Natural killer cell (primary cell): ENCODE measurements around the gene CDH23. TPM values are rescaled to one million over a fixed set of nuclear protein-coding genes. Genes with fewer than 3 reads are reported as not detected.

Experiments
- ATAC-seq, 3 donors: fragments of 150-1000 bp in 2 of 3; fragments of 200-7000 bp in 1 of 3; cut with Tn5 transposase; 1 replicate in 1 of 3; 2 replicates in 2 of 3; pipeline ENCODE4 v1.10.0; 2021; ENCODE audit warnings: mild to moderate bottlenecking in 2 of 3, moderate library complexity in 2 of 3
- DNase-seq, 2 donors: peaks; one replicate each; pipeline versions ENCODE4 v3.0.0 to v3.0.0-alpha.2; 2013 to 2021; ENCODE audit warnings: mixed read lengths in 1 of 2
- H3K27ac ChIP-seq: one replicate; pipeline ENCODE4 v1.5.1; 2013; ENCODE audit warnings: mild to moderate bottlenecking, low read length
- H3K27me3 ChIP-seq: one replicate; pipeline ENCODE4 v1.6.1; 2013; ENCODE audit warnings: low read length; ENCODE audit not compliant: control insufficient read depth, insufficient read depth
- H3K36me3 ChIP-seq: one replicate; pipeline ENCODE4 v1.6.1; 2013; ENCODE audit warnings: low read length; ENCODE audit not compliant: control insufficient read depth, insufficient read depth
- H3K4me1 ChIP-seq: one replicate; pipeline ENCODE4 v1.6.1; 2013; ENCODE audit warnings: low read length; ENCODE audit not compliant: control insufficient read depth, insufficient read depth
- H3K4me3 ChIP-seq: one replicate; pipeline ENCODE4 v1.5.1; 2013; ENCODE audit warnings: low read length
- H3K9me3 ChIP-seq: one replicate; pipeline ENCODE4 v1.6.1; 2013; ENCODE audit warnings: low read length; ENCODE audit not compliant: control insufficient read depth, insufficient read depth
- H3K27ac Mint-ChIP-seq, 2 donors: one replicate each; pipeline ENCODE4 v1.8.0; 2022; ENCODE audit warnings: mild to moderate bottlenecking in 2 of 2, mixed read lengths in 2 of 2, moderate library complexity in 1 of 2
- H3K27me3 Mint-ChIP-seq, 2 donors: one replicate each; pipeline ENCODE4 v1.8.0; 2022; ENCODE audit warnings: low read depth in 2 of 2, mixed read lengths in 2 of 2
- H3K36me3 Mint-ChIP-seq: one replicate; pipeline ENCODE4 v1.8.0; 2022; ENCODE audit warnings: mixed read lengths
- H3K4me1 Mint-ChIP-seq, 2 donors: one replicate each; pipeline ENCODE4 v1.8.0; 2022; ENCODE audit warnings: mixed read lengths in 2 of 2
- H3K4me3 Mint-ChIP-seq: one replicate; pipeline ENCODE4 v1.8.0; 2022; ENCODE audit warnings: mild to moderate bottlenecking, moderate library complexity, mixed read lengths
- H3K9me3 Mint-ChIP-seq, 2 donors: one replicate each; pipeline ENCODE4 v1.8.0; 2022; ENCODE audit warnings: mixed read lengths in 2 of 2
- WGBS: methylation state at CpG from one replicate; pipeline ENCODE4 v1.1.7; 2013; ENCODE audit warnings: missing lambda C conversion rate; ENCODE audit not compliant: insufficient coverage; 5-methylcytosine and 5-hydroxymethylcytosine counted together
- intact Hi-C: fragments of 100-400 bp; cut with micrococcal nuclease; formaldehyde crosslinking; loops from one replicate; pipeline ENCODE4 v1.14.2; 2022
- total RNA-seq, 4 donors: library from RNA; stranded (reverse); fragments of 120-200 nt in 1 of 4; gene quantifications; one replicate each; pipeline versions ENCODE4 v1.2.3 to v1.2.4, GENCODE V29; 2013 to 2022
- TF ChIP-seq, protein P1 (sequence below): fragments of 200-600 bp; IDR thresholded peaks from one replicate; pipeline ENCODE4 v1.8.0; 2022; ENCODE audit warnings: antibody characterized with exemption

CDH23 gene
- total RNA-seq, 3 donors from 2014 or later (not counting 1 experiment from before 2014, with no cell fraction given): 1.2 to 6.0 (median 4.3) TPM

DNA sequence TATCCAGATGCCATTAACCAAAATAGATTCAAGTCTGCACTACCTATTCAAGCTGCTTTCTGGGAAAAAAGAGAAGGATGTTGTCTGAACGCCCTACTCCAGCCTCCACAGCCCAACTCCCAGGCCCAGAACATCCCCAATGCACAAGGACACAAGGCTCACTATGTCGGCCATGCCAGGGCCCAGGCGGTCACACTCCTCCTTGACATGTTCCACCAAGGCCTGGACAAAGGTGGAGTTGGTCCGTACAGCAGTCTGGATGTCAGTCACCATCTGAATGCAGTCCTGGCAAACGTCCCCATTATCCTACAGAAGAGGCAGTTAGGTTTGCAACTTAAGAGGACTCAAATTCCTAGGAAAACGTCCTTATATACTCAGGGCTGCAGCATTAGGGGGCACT lies 431.1 kb downstream of the CDH23 start:
- intact Hi-C loops: no loop called here
- H3K4me3 Mint-ChIP-seq: no peak overlapping the region
- DNase-seq (no peak), ATAC-seq (no peak)
- H3K27ac ChIP-seq: no peak overlapping the region
- no peaks in the 10 kb centered on the region for H3K27me3 Mint-ChIP-seq
- H3K9me3 ChIP-seq: no peaks in the 10 kb centered on the region
- TF ChIP-seq, protein P1, sequence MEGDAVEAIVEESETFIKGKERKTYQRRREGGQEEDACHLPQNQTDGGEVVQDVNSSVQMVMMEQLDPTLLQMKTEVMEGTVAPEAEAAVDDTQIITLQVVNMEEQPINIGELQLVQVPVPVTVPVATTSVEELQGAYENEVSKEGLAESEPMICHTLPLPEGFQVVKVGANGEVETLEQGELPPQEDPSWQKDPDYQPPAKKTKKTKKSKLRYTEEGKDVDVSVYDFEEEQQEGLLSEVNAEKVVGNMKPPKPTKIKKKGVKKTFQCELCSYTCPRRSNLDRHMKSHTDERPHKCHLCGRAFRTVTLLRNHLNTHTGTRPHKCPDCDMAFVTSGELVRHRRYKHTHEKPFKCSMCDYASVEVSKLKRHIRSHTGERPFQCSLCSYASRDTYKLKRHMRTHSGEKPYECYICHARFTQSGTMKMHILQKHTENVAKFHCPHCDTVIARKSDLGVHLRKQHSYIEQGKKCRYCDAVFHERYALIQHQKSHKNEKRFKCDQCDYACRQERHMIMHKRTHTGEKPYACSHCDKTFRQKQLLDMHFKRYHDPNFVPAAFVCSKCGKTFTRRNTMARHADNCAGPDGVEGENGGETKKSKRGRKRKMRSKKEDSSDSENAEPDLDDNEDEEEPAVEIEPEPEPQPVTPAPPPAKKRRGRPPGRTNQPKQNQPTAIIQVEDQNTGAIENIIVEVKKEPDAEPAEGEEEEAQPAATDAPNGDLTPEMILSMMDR: no peak
- H3K4me1 Mint-ChIP-seq: peaks cover 0 to 12% of the 10 kb centered on the region in 2 donors
- no peak overlapping the region for H3K4me3 ChIP-seq
- no peaks in the 10 kb centered on the region for H3K27me3 ChIP-seq
- peaks cover 8% of the 10 kb centered on the region for H3K4me1 ChIP-seq
- peaks cover 83% of the 10 kb centered on the region for H3K36me3 ChIP-seq
- no peaks in the 10 kb centered on the region for H3K9me3 Mint-ChIP-seq
- 98% methylated on average over 5 of the region's 6 CpGs for WGBS
- no peak overlapping the region for H3K27ac Mint-ChIP-seq
- H3K36me3 Mint-ChIP-seq: peaks cover 14% of the 10 kb centered on the region

GRCh38 chr10:71828702-71829101 lies 432.0 kb downstream of the CDH23 start:
- Histone ChIP-seq H3K27ac (no peak overlapping the region), H3K9me3 (no peaks in the 10 kb centered on the region), H3K36me3 (peaks cover 81% of the 10 kb centered on the region), H3K4me3 (no peak overlapping the region), H3K4me1 (peaks cover 8% of the 10 kb centered on the region), H3K27me3 (no peaks in the 10 kb centered on the region)
- peak overlapping the region in 1 of 2 donors; percentile 44 for H3K27ac Mint-ChIP-seq
- no peaks in the 10 kb centered on the region for H3K27me3 Mint-ChIP-seq
- ATAC-seq (peak in 1 of 3 donors; percentile 14), DNase-seq (no peak)
- H3K36me3 Mint-ChIP-seq: peaks cover 14% of the 10 kb centered on the region
- H3K4me1 Mint-ChIP-seq: peaks cover 0 to 16% of the 10 kb centered on the region in 2 donors
- TF ChIP-seq, protein P1: no peak
- H3K9me3 Mint-ChIP-seq: no peaks in the 10 kb centered on the region
- intact Hi-C loops: no loop called here
- 92% methylated on average over 7 of the region's 7 CpGs for WGBS
- H3K4me3 Mint-ChIP-seq: no peak overlapping the region

DNA sequence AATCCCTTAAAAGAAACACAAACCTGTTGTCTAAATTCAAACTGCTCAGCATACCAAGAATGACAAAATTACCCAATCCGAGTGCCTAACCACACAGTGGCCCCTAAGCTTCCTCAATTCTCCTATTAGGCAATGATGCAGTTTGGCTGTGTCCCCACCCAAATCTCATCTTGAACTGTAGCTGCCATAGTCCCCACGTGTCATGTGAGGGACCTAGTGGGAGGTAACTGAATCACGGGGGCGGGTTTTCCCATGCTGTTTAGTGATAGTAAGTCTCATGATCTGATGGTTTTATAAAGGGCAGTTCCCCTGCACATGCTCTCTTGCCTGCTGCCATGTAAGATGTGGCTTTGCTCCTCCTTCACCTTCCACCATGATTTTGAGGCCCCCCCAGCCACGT lies 432.5 kb downstream of the CDH23 start:
- H3K36me3 ChIP-seq: peaks cover 78% of the 10 kb centered on the region
- H3K27ac Mint-ChIP-seq: peak overlapping the region in 1 of 2 donors; percentile 44
- 76% methylated on average over 5 of the region's 5 CpGs for WGBS
- peaks cover 14% of the 10 kb centered on the region for H3K36me3 Mint-ChIP-seq
- H3K9me3 ChIP-seq: no peaks in the 10 kb centered on the region
- no peak overlapping the region for H3K4me3 ChIP-seq
- H3K27me3 ChIP-seq: no peaks in the 10 kb centered on the region
- ATAC-seq (peak in 2 of 3 donors; percentile 44 to 57), DNase-seq (no peak)
- TF ChIP-seq, protein P1: no peak
- no peaks in the 10 kb centered on the region for H3K27me3 Mint-ChIP-seq
- peaks cover 0 to 17% of the 10 kb centered on the region in 2 donors for H3K4me1 Mint-ChIP-seq
- H3K4me3 Mint-ChIP-seq: no peak overlapping the region
- H3K27ac ChIP-seq: no peak overlapping the region
- intact Hi-C loops: no loop called here
- no peaks in the 10 kb centered on the region for H3K9me3 Mint-ChIP-seq
- H3K4me1 ChIP-seq: peaks cover 13% of the 10 kb centered on the region

- Mint-ChIP-seq H3K4me1 (peaks cover 0 to 17% of the 10 kb centered on the region in 2 donors), H3K9me3 (no peaks in the 10 kb centered on the region), H3K36me3 (peaks cover 14% of the 10 kb centered on the region), H3K4me3 (no peak overlapping the region), H3K27ac (peak overlapping the region in 1 of 2 donors; percentile 46), H3K27me3 (no peaks in the 10 kb centered on the region)
- no peak for DNase-seq
- Histone ChIP-seq H3K4me3 (no peak overlapping the region), H3K36me3 (peaks cover 71% of the 10 kb centered on the region), H3K27me3 (no peaks in the 10 kb centered on the region), H3K4me1 (peaks cover 16% of the 10 kb centered on the region), H3K9me3 (no peaks in the 10 kb centered on the region), H3K27ac (no peak overlapping the region)
- no peak for ATAC-seq
- TF ChIP-seq, protein P1: no peak
- intact Hi-C loops: no loop called here
- 94% methylated on average over 2 of the region's 5 CpGs for WGBS
These were observed 433.2 kb downstream of the CDH23 start for GRCh38 chr10:71829896-71830295.
